Measurements from ENCODE around the gene ZNF24.

The ZNF24 gene

GRCh38 chr18:35343936-35344735, at the start of gene ZNF24:
Gene ZNF24, minus strand, starts transcription at chr18:35344420. Its CDS starts 3,770 bp downstream, at chr18:35340650.
- peak; percentile 84 for DNase-seq

GRCh38 chr18:35393716-35394115, 49.5 kb upstream of the ZNF24 start:
- DNase-seq: no peak

GRCh38 chr18:35392375-35392774, 48.2 kb upstream of the ZNF24 start:
- no peak for DNase-seq

GRCh38 chr18:35390951-35391700, 46.9 kb upstream of the ZNF24 start:
- no peak for DNase-seq

- DNase-seq: no peak
Measured at GRCh38 chr18:35389095-35389618, 44.9 kb upstream of the ZNF24 start.

- no peak for DNase-seq
Measured at GRCh38 chr18:35387152-35387571, 42.9 kb upstream of the ZNF24 start.

- DNase-seq: peak; percentile 27
Measured at GRCh38 chr18:35386600-35387100, 42.4 kb upstream of the ZNF24 start.

- DNase-seq: no peak
Measured at GRCh38 chr18:35383136-35383535, 38.9 kb upstream of the ZNF24 start.

GRCh38 chr18:35379421-35379820, 35.2 kb upstream of the ZNF24 start:
- no peak for DNase-seq

- no peak for DNase-seq
Measured at GRCh38 chr18:35378574-35378896, 34.3 kb upstream of the ZNF24 start.

- DNase-seq: no peak
Measured at GRCh38 chr18:35377875-35378573, 33.8 kb upstream of the ZNF24 start.

- peak; percentile 56 for DNase-seq
Measured at GRCh38 chr18:35376742-35377695, 32.8 kb upstream of the ZNF24 start, which contains the start of gene ZNF396. Gene ZNF396, minus strand, starts transcription at chr18:35377337. Its CDS starts 3,045 bp downstream, at chr18:35374292.

- peak; percentile 2 for DNase-seq
Measured at GRCh38 chr18:35376393-35376741, 32.1 kb upstream of the ZNF24 start.

- DNase-seq: no peak
Measured at GRCh38 chr18:35374708-35375107, 30.5 kb upstream of the ZNF24 start.

- no peak for DNase-seq
Measured at GRCh38 chr18:35371412-35372195, 27.4 kb upstream of the ZNF24 start.

- DNase-seq: no peak
Measured at GRCh38 chr18:35369126-35369525, 24.9 kb upstream of the ZNF24 start.

- DNase-seq: no peak
Measured at GRCh38 chr18:35368595-35368994, 24.4 kb upstream of the ZNF24 start.

GRCh38 chr18:35362531-35362930, 18.3 kb upstream of the ZNF24 start:
- DNase-seq: no peak

- no peak for DNase-seq
Measured at GRCh38 chr18:35361570-35362321, 17.5 kb upstream of the ZNF24 start.

GRCh38 chr18:35355140-35355618, 11.0 kb upstream of the ZNF24 start:
- DNase-seq: peak; percentile 43

Measured in activated effector memory CD4-positive, alpha-beta T cell treated with Interleukin-2 at 50 U/mL for 16 hours (primary cell).